ENCODE measurements around the gene LTK. TPM values are rescaled to one million over a fixed set of nuclear protein-coding genes. Genes with fewer than 3 reads are reported as not detected.
A peak's percentile ranks its signal among the peaks of the same experiment; 100 is the strongest.

LTK gene
- total and polyA plus RNA-seq, 2 of the 4 experiments (the other 2 are of a cell fraction) = 0.18 to 0.62 TPM

DNA sequence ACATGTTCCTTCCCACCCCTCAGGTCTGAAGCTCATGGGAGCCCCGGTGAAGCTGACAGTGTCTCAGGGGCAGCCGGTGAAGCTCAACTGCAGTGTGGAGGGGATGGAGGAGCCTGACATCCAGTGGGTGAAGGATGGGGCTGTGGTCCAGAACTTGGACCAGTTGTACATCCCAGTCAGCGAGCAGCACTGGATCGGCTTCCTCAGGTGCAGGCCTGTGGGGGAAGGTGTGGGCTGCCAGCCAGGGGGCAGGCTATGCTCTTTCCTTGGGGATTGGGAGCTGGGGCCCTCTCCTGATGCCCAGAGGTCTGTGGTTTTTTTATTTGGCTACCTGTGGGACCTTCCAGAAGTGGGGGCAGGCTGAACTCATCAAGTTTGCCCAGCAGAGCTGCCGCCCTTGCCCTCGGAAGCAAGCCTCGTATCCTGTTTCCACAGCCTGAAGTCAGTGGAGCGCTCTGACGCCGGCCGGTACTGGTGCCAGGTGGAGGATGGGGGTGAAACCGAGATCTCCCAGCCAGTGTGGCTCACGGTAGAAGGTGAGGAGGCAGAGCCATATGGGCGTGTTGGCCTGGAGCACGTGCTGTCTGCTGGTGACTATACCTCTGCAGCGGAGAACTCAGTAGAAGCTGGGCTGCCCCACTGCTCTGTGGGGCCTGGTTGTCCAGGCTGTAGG is 47.6 kb upstream of the LTK start:
- CTCF ChIA-PET = no interaction called here
- Histone ChIP-seq H3K4me2 (ENCODE audit: low read depth, low read length) (no peak overlapping the region), H3K27ac (ENCODE audit: insufficient read depth, low read length) (no peak overlapping the region), H3K4ac (ENCODE audit: low read depth, low read length) (no peak overlapping the region), H3K9me3 (ENCODE audit: control insufficient read depth, insufficient read depth, low read length) (no peaks in the 10 kb centered on the region), H2AK9ac (replicated peaks; ENCODE audit: low read depth, low read length, poor library complexity) (no peak overlapping the region), H3K9ac (ENCODE audit: low read depth, low read length) (no peak overlapping the region), H3K4me3 (ENCODE audit: insufficient read depth, low read depth, low read length) (no peak overlapping the region), H3K23ac (ENCODE audit: low read depth, low read length) (no peak overlapping the region), H3K79me1 (ENCODE audit: low read depth in 1 of 2, low read length in 2 of 2) (peaks cover 8 to 22% of the 10 kb centered on the region in 2 experiments), H4K5ac (ENCODE audit: low read depth, low read length) (no peak overlapping the region), H4K8ac (ENCODE audit: low read depth in 2 of 2, low read length in 2 of 2) (no peak overlapping the region), H2AK5ac (ENCODE audit: low read depth, low read length) (no peak overlapping the region), H2AFZ (replicated peaks; ENCODE audit: low read length, poor library complexity) (peak overlapping the region; percentile 67), H3K56ac (ENCODE audit: extremely low read depth, insufficient read depth, low read length) (no peak overlapping the region), H4K20me1 (ENCODE audit: insufficient read depth, low read length) (peaks cover 13% of the 10 kb centered on the region; the same call in 1 of the 2 replicates), H3K4me1 (ENCODE audit: control insufficient read depth, insufficient read depth, low read length) (peaks cover 31% of the 10 kb centered on the region), H3K18ac (ENCODE audit: low read depth, low read length) (no peak overlapping the region), H2BK15ac (ENCODE audit: low read depth, low read length) (no peak overlapping the region), H2BK120ac (ENCODE audit: low read depth, low read length) (no peak overlapping the region), H3K36me3 (ENCODE audit: control insufficient read depth, insufficient read depth, low read length) (no peaks in the 10 kb centered on the region; the same call in 1 of the 2 replicates), H2BK5ac (ENCODE audit: low read depth, low read length, poor library complexity, severe bottlenecking) (no peak overlapping the region), H3K14ac (replicated peaks; ENCODE audit: low read depth, low read length) (no peak overlapping the region), H3K9me1 (ENCODE audit: insufficient read depth, low read length) (peaks cover 16% of the 10 kb centered on the region; the same call in 1 of the 2 replicates), H4K91ac (ENCODE audit: insufficient read depth, low read depth, low read length) (no peak overlapping the region), H2BK20ac (ENCODE audit: low read depth, low read length) (no peak overlapping the region), H3K27me3 (ENCODE audit: control insufficient read depth, insufficient read depth, low read length) (no peaks in the 10 kb centered on the region)
- POLR2A ChIA-PET (ENCODE audit: unreplicated experiment) = no interaction called here
- WGBS, 2 experiments (ENCODE audit: extremely low coverage in 2 of 2, insufficient read length in 1 of 2) = 90% methylated on average over 6 of the region's 16 CpGs; no CpG with 5 or more reads in 1 of the 2 experiments
- ATAC-seq (ENCODE audit: low read depth) = no peak
- dilution Hi-C loops (cut with HindIII; ENCODE audit: low sequenced_read_pairs, unreplicated experiment) = no loop called here
- in situ Hi-C loops (cut with MboI; ENCODE audit: low sequenced_read_pairs) = no loop called here
- BruUV-seq (replicated peaks) = no TSS peak
- intact Hi-C loops (cut with micrococcal nuclease) = no loop called here
- TF ChIP-seq RCOR1 (IDR thresholded peaks at IDR 0.05; ENCODE audit: insufficient replicate concordance, low read length) = no peak
- DNase-seq = no peak

Data from IMR-90 (cell line).